HG02759 (cell line): ENCODE data around the gene KAZN.

Source experiments
- ATAC-seq: cut with Tn5 transposase; IDR thresholded peaks from one replicate; pipeline ENCODE4 v1.9.1; 2021; ENCODE audit warnings: mild to moderate bottlenecking, moderate library complexity; ENCODE audit not compliant: unreplicated experiment

KAZN gene

GRCh38 chr1:14738647-14739046 lies 140.2 kb downstream of the KAZN start:
- ATAC-seq: no peak

- ATAC-seq: no peak
Observed at GRCh38 chr1:14739082-14739832, 140.8 kb downstream of the KAZN start.

GRCh38 chr1:14740016-14740415 lies 141.5 kb downstream of the KAZN start:
- no peak for ATAC-seq

GRCh38 chr1:14741082-14741481 lies 142.6 kb downstream of the KAZN start:
- ATAC-seq: no peak

GRCh38 chr1:14741532-14741931 lies 143.0 kb downstream of the KAZN start:
- ATAC-seq: no peak

GRCh38 chr1:14742181-14742980 lies 143.9 kb downstream of the KAZN start:
- no peak for ATAC-seq

GRCh38 chr1:14743368-14743767 lies 144.9 kb downstream of the KAZN start:
- ATAC-seq: no peak

GRCh38 chr1:14745001-14745720 lies 146.7 kb downstream of the KAZN start:
- no peak for ATAC-seq

- no peak for ATAC-seq
Observed at GRCh38 chr1:14745789-14746188, 147.3 kb downstream of the KAZN start.

- no peak for ATAC-seq
Observed at GRCh38 chr1:14746393-14746792, 147.9 kb downstream of the KAZN start.

- no peak for ATAC-seq
Observed at GRCh38 chr1:14748151-14748550, 149.7 kb downstream of the KAZN start.

- ATAC-seq: no peak
Observed at GRCh38 chr1:14748977-14749376, 150.5 kb downstream of the KAZN start.

GRCh38 chr1:14750490-14750889 lies 152.0 kb downstream of the KAZN start:
- no peak for ATAC-seq

- no peak for ATAC-seq
Observed at GRCh38 chr1:14755518-14756252, 157.2 kb downstream of the KAZN start.

- ATAC-seq: no peak
Observed at GRCh38 chr1:14756589-14757285, 158.3 kb downstream of the KAZN start.

GRCh38 chr1:14757286-14757625 lies 158.8 kb downstream of the KAZN start:
- no peak for ATAC-seq

GRCh38 chr1:14759042-14759818 lies 160.7 kb downstream of the KAZN start:
- ATAC-seq: no peak

GRCh38 chr1:14759843-14760242 lies 161.4 kb downstream of the KAZN start:
- ATAC-seq: no peak

- ATAC-seq: no peak
Observed at GRCh38 chr1:14760780-14761179, 162.3 kb downstream of the KAZN start.
